Keratinocyte (primary cell): ENCODE measurements around the gene CD180. TPM values are rescaled to one million over a fixed set of nuclear protein-coding genes. Genes with fewer than 3 reads are reported as not detected.

Experiments
- DNase-seq: peaks from one replicate; pipeline ENCODE4 v3.0.0-alpha.2; 2011; ENCODE audit warnings: low read depth, missing footprints, low spot score
- FAIRE-seq: peaks from 2 replicates; lab custom pipeline; 2011; peaks lifted over from hg19 to GRCh38; lab: Jason Lieb, UNC
- H2AFZ ChIP-seq: 2 replicates; pipeline ENCODE4 v1.6.0; 2012; ENCODE audit warnings: low read length, control low read depth, inconsistent platforms; ENCODE audit not compliant: control insufficient read depth
- H3K27ac ChIP-seq: 2 replicates; pipeline ENCODE4 v1.5.1; 2011; ENCODE audit warnings: low read length; ENCODE audit not compliant: control insufficient read depth, insufficient read depth
- H3K27me3 ChIP-seq: 3 replicates; pipeline ENCODE4 v1.6.0; 2011; ENCODE audit warnings: low read length; ENCODE audit not compliant: control insufficient read depth, insufficient read depth; ENCODE audit errors: extremely low read depth
- H3K36me3 ChIP-seq, 2 experiments: 2 replicates in 1 of 2; 3 replicates in 1 of 2; pipeline ENCODE4 v1.5.1; 2011; ENCODE audit warnings: low read length in 2 of 2, mild to moderate bottlenecking in 1 of 2; ENCODE audit not compliant: control insufficient read depth in 2 of 2, insufficient read depth in 2 of 2; ENCODE audit errors: extremely low read depth in 1 of 2
- H3K4me1 ChIP-seq: 3 replicates; pipeline ENCODE4 v1.5.1; 2011; ENCODE audit warnings: low read length; ENCODE audit not compliant: control insufficient read depth, insufficient read depth; ENCODE audit errors: extremely low read depth
- H3K4me2 ChIP-seq: 3 replicates; pipeline ENCODE4 v1.6.0; 2011; ENCODE audit warnings: low read depth, low read length; ENCODE audit not compliant: control insufficient read depth, insufficient read depth; ENCODE audit errors: extremely low read depth
- H3K4me3 ChIP-seq, 3 experiments: fragments of 200-600 bp in 1 of 3; sonication (generic) in 1 of 3; 2 replicates in 2 of 3; 3 replicates in 1 of 3; pipeline ENCODE4 v1.5.1; 2011 to 2016; ENCODE audit warnings: low read length in 3 of 3, mild to moderate bottlenecking in 3 of 3, control low read depth in 2 of 3, inconsistent platforms in 1 of 3, low read depth in 1 of 3, mixed read lengths in 1 of 3, mixed run types in 1 of 3, moderate library complexity in 1 of 3; ENCODE audit not compliant: control insufficient read depth in 2 of 3, insufficient read depth in 2 of 3; ENCODE audit errors: extremely low read depth in 1 of 3
- H3K79me2 ChIP-seq: 2 replicates; pipeline ENCODE4 v1.6.0; 2012; ENCODE audit warnings: low read length; ENCODE audit not compliant: control insufficient read depth, insufficient read depth
- H3K9ac ChIP-seq: 3 replicates; pipeline ENCODE4 v1.6.0; 2011; ENCODE audit warnings: low read length; ENCODE audit not compliant: control insufficient read depth, insufficient read depth; ENCODE audit errors: extremely low read depth
- H3K9me1 ChIP-seq: 3 replicates; pipeline ENCODE4 v1.6.0; 2011; ENCODE audit warnings: low read length; ENCODE audit not compliant: control insufficient read depth, insufficient read depth; ENCODE audit errors: extremely low read depth
- H3K9me3 ChIP-seq: 2 replicates; pipeline ENCODE4 v1.5.1; 2012; ENCODE audit warnings: low read depth, low read length; ENCODE audit not compliant: control insufficient read depth
- H4K20me1 ChIP-seq: 3 replicates; pipeline ENCODE4 v1.6.0; 2011; ENCODE audit warnings: low read length; ENCODE audit not compliant: control insufficient read depth, insufficient read depth; ENCODE audit errors: extremely low read depth
- EZH2 ChIP-seq: IDR thresholded peaks from one replicate; pipeline ENCODE4 v1.6.1; 2012; ENCODE audit warnings: inconsistent platforms, mild to moderate bottlenecking, low read length, moderate library complexity
- dilution Hi-C: fragments of 300-500 bp; cut with MboI; formaldehyde crosslinking; loops from one replicate; pipeline ENCODE4 v1.7.0; 2020; ENCODE audit warnings: low sequenced_read_pairs; ENCODE audit not compliant: extremely low pct_ligation_motif_present
- polyA plus RNA-seq, 5 experiments: library from polyadenylated mRNA; depleted of rRNA in 3 of 5; stranded (reverse) in 3 of 5; stranded (forward) in 1 of 5; unstranded in 1 of 5; fragments of >200 nt; gene quantifications; 1 replicate in 1 of 5; 2 replicates in 3 of 5; 3 replicates in 1 of 5; pipeline versions ENCODE4 v1.2.1 to v1.2.3, GENCODE V29; 2011 to 2012; ENCODE audit warnings: missing spikeins in 2 of 5, low read depth in 1 of 5, low replicate concordance in 1 of 5
- TF ChIP-seq, protein P1 (sequence below), 3 experiments: IDR thresholded peaks in 1 of 3; conservative IDR thresholded peaks in 1 of 3; optimal IDR thresholded peaks in 1 of 3; 2 replicates in 2 of 3; 3 replicates in 1 of 3; pipeline versions ENCODE3 to v1.5.1; 2011; ENCODE audit warnings: low read length in 3 of 3, mild to moderate bottlenecking in 3 of 3, moderate library complexity in 2 of 3, control low read depth in 1 of 3, inconsistent platforms in 1 of 3; ENCODE audit not compliant: insufficient read depth in 2 of 3; ENCODE audit errors: extremely low read depth in 1 of 3

The CD180 gene
- polyA plus RNA-seq, 1 donor (not counting 4 experiments of a cell fraction or from before 2014, with no cell fraction given): not detected

- Histone ChIP-seq H3K9ac (no peak overlapping the region), H3K4me1 (peaks cover 4% of the 10 kb centered on the region)
These were observed 29.9 kb downstream of the CD180 start for GRCh38 chr5:67166460-67167285.

DNA sequence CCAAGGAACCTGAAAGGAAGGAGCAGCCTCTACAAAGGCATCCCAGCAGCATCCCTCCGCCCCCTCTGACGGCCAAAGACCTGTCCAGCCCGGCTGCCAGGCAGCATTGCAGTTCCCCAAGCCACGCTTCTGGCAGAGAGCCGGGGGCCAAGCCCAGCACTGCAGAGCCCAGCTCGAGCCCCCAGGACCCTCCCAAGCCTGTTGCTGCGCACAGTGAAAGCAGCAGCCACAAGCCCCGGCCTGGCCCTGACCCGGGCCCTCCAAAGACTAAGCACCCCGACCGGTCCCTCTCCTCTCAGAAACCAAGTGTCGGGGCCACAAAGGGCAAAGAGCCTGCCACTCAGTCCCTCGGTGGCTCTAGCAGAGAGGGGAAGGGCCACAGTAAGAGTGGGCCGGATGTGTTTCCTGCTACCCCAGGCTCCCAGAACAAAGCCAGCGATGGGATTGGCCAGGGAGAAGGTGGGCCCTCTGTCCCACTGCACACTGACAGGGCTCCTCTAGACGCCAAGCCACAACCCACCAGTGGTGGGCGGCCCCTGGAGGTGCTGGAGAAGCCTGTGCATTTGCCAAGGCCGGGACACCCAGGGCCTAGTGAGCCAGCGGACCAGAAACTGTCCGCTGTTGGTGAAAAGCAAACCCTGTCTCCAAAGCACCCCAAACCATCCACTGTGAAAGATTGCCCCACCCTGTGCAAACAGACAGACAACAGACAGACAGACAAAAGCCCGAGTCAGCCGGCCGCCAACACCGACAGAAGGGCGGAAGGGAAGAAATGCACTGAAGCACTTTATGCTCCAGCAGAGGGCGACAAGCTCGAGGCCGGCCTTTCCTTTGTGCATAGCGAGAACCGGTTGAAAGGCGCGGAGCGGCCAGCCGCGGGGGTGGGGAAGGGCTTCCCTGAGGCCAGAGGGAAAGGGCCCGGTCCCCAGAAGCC lies 30.8 kb downstream of the CD180 start:
- Histone ChIP-seq H3K36me3 (peaks cover 40 to 45% of the 10 kb centered on the region in 2 experiments), H3K4me3 (no peak overlapping the region), H2AFZ (no peak overlapping the region), H4K20me1 (no peaks in the 10 kb centered on the region), H3K4me1 (peaks cover 13% of the 10 kb centered on the region), H3K9me3 (no peaks in the 10 kb centered on the region), H3K9me1 (no peaks in the 10 kb centered on the region), H3K9ac (no peak overlapping the region), H3K27me3 (no peaks in the 10 kb centered on the region), H3K79me2 (no peaks in the 10 kb centered on the region), H3K27ac (peak overlapping the region; percentile 14), H3K4me2 (no peak overlapping the region)
- DNase-seq: no peak
- TF ChIP-seq, protein P1, sequence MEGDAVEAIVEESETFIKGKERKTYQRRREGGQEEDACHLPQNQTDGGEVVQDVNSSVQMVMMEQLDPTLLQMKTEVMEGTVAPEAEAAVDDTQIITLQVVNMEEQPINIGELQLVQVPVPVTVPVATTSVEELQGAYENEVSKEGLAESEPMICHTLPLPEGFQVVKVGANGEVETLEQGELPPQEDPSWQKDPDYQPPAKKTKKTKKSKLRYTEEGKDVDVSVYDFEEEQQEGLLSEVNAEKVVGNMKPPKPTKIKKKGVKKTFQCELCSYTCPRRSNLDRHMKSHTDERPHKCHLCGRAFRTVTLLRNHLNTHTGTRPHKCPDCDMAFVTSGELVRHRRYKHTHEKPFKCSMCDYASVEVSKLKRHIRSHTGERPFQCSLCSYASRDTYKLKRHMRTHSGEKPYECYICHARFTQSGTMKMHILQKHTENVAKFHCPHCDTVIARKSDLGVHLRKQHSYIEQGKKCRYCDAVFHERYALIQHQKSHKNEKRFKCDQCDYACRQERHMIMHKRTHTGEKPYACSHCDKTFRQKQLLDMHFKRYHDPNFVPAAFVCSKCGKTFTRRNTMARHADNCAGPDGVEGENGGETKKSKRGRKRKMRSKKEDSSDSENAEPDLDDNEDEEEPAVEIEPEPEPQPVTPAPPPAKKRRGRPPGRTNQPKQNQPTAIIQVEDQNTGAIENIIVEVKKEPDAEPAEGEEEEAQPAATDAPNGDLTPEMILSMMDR (optimal IDR thresholded peaks at IDR 0.05 in 1 of 3, IDR thresholded peaks at IDR 0.05 in 1 of 3, conservative IDR thresholded peaks at IDR 0.05 in 1 of 3; ENCODE audit: extremely low read depth in 1 of 3, insufficient read depth in 2 of 3, low read length in 3 of 3): peak; percentile 23 to 66 (median 51)
- no peak for TF ChIP-seq EZH2
- dilution Hi-C loops: no loop called here
- no peak for FAIRE-seq

More at GRCh38 chr5:67166460-67167285, 29.9 kb downstream of the CD180 start:
- H3K4me2 ChIP-seq: no peak overlapping the region
- no peak overlapping the region for H2AFZ ChIP-seq
- H3K79me2 ChIP-seq: no peaks in the 10 kb centered on the region
- peaks cover 41 to 42% of the 10 kb centered on the region in 2 experiments for H3K36me3 ChIP-seq
- TF ChIP-seq EZH2: no peak
- TF ChIP-seq, protein P1 (optimal IDR thresholded peaks at IDR 0.05 in 1 of 3, IDR thresholded peaks at IDR 0.05 in 1 of 3, conservative IDR thresholded peaks at IDR 0.05 in 1 of 3; ENCODE audit: extremely low read depth in 1 of 3, insufficient read depth in 2 of 3, low read length in 3 of 3): no peak
- no peaks in the 10 kb centered on the region for H3K9me3 ChIP-seq
- dilution Hi-C loops: no loop called here
- no peak overlapping the region for H3K4me3 ChIP-seq
- FAIRE-seq: no peak
- H3K9me1 ChIP-seq: no peaks in the 10 kb centered on the region
- peak overlapping the region; percentile 14 for H3K27ac ChIP-seq
- no peaks in the 10 kb centered on the region for H4K20me1 ChIP-seq
- no peak for DNase-seq
- H3K27me3 ChIP-seq: no peaks in the 10 kb centered on the region
